Occipital lobe (tissue), 2 donors: Measurements from ENCODE around the gene HCRT. TPM values are rescaled to one million over a fixed set of nuclear protein-coding genes. Genes with fewer than 3 reads are reported as not detected.
"Not testable (repeated sequence)": the region's sequence is repeated elsewhere in the genome, so short reads cannot be mapped to it uniquely, and the experiment has no call there.

Experiments used
- DNase-seq: peaks from one replicate; lab custom pipeline; 2025; lab: John Stamatoyannopoulos, UW
- total RNA-seq: library from RNA; depleted of rRNA; stranded (reverse); fragments of >200 nt; gene quantifications from one replicate; pipeline ENCODE4 v1.2.3, GENCODE V29; 2014

The HCRT gene, protein sequence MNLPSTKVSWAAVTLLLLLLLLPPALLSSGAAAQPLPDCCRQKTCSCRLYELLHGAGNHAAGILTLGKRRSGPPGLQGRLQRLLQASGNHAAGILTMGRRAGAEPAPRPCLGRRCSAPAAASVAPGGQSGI
- total RNA-seq = not detected

DNA sequence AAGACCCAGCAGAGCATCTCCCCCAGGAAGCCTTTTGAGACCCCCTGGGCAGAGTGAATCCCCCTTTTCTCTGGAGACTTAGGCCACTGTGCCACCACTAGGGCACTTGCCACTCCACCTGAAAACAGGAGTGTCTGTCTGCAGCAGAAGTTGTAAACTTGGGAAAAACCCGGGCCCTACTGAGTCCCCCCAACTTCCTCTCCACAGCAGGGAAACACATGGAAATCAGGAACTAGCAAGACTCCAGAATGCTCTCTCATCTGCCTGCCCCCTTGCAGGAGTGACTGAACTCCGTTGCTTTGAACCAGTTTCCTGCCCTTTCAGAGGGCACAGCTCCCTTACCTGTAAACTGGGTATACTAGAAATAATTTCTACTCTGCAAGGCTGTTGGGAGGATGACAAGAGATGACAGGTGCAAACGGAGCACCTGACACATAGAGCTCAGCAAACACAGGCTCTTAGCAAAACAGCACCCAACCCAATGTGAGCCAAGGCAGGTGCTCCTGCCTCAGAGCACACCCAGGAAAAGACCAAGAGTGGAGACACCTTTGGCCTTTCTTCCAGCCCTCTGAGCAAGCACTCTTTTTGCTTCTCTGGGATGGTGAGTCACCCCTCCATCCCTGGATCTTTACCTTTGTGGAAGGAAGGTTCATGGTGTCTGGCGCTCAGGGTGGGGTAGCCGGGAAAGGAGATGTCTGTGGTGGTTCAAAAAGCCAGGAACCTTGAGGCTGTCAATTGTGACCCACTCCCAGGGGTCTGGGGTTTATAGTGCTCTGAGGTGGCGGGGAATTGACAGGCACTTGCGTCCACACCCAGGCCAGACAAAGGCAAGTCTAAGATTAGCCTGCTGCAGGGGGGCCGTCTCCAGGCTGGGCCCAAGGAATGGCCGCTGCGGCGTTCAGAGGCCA lies at the start of gene HCRT:
Gene HCRT, minus strand, starts transcription at position 740 of the 908 bp plus-strand sequence. Its CDS starts 87 bp downstream, at position 653.
- no peak for DNase-seq

- no peak for DNase-seq
Measured at GRCh38 chr17:42233994-42234393, 48.7 kb upstream of the HCRT start.

GRCh38 chr17:42233156-42233555 lies 47.9 kb upstream of the HCRT start:
- no peak for DNase-seq

DNA sequence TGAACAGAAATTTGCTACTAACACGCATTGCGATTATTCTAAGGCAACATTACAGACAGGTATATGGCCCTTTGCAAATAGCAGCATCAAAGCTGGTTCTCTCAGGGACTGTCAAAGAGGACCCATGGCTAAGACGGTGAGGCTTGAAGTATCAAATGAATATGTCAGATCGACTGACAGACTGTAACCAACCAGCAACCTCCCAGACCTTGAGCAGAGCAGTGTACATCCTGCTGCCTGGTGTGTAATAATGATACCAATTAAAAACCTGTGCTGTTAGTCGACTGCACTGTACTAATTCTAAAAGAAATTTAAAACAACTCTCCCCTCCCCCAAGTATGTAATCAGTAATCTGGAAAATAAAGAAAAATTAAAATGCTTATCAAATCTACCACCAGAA lies 45.0 kb upstream of the HCRT start:
- DNase-seq = no peak

- no peak for DNase-seq
Measured at GRCh38 chr17:42227849-42228700, 42.8 kb upstream of the HCRT start.

- no peak for DNase-seq
Measured at GRCh38 chr17:42225646-42226045, 40.4 kb upstream of the HCRT start.

DNA sequence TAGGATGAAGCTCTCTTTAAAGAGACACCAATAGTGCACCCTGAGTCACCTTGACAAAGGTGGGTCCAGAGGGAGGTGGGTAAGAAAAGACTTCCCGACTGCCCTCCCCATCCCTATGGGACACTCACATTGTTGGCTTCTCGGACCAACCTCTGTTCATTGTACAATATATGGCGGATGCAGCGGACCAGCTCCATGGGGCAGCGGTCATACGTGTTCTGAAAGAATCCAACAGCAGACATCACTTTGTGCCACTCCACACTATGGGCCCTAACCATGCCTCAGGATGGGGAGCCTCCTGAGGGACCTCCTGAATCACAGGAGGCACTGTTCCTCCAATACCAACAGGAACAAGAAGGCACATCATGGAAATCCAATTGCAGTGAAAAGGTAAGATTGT lies 39.4 kb upstream of the HCRT start:
- DNase-seq = no peak

- no peak for DNase-seq
Measured at GRCh38 chr17:42221886-42222745, 36.9 kb upstream of the HCRT start.

DNA sequence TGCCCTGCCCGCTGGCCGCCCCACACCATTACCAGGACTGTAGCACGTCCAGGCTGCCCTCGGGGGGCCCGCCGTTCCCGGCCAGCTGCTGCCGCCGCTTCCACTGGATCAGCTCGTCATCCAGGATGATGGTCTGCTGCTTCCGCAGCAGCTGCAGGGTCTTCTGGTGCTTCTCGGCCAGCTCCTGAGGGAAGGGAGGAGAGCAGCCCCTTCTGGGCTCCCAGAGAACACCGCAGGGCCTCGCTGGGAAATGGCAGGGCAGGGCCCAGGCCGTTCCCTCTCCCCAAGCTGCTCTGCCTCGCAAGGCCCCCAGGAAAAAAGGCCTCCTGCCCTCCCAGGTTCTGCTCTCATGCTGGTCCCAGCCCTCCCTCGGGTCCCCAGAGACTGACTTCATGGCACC lies 34.0 kb upstream of the HCRT start:
- not testable (repeated sequence) for DNase-seq

- DNase-seq = no peak
Measured at GRCh38 chr17:42214156-42214555, 28.9 kb upstream of the HCRT start.

GRCh38 chr17:42212382-42212781 lies 27.1 kb upstream of the HCRT start:
- no peak for DNase-seq

DNA sequence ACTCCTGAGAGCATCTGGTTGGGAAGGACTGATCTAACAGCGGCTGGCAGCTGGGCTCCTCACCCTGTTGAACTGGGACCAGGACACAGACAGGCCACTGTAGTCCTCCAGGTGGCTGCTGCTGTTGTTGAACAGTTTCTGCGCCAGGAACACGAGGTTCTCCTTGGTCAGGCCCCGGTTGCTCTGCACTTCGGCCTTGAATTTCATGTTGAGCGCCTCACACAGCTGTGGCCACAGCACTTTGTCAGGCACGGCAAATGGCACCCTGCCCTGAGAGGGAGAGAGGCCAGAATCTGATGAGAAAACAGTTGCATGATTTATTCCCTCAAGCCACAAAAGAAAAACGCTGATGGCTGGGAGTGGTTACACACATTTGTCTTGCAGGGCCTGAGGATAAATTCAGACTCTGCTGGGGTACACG lies 26.7 kb upstream of the HCRT start:
- peak; percentile 55 for DNase-seq

DNA sequence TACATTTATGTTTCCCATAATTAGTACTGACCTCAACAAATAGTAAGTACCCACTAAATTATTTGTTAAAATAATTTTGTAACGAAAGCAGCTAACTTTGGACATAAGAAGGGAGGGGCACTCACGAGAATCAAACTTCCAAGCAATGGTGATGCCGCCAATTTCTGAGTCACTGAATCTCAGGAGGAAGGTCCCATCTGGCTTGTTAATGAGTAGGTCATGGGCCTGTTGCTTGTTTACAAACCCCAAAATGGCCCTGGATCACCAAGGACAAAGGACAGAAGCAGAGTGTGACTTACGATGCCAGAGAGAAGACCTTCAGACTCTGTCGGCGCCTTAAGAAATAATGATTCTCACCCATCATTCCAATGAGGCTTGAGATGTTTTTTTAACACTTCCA lies 24.8 kb upstream of the HCRT start:
- DNase-seq = no peak

DNA sequence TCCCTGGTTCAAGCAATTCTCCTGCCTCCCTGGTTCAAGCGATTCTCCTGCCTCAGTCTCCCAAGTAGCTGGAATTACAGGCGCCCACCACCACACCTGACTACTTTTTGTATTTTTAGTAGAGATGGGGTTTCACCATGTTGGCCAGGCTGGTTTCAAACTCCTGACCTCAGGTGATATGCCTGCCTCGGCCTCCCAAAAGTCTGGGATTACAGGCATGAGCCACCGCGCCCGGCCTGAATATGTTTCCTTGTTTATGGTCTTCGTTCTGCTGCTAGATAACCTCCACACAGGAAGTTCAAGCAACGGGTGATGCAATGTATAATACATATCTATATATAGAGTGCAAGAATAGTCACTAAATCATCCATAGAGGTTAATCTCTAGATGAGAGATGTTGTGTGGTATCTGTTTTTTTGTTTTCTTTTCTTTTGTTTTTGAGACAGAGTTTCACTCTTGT lies 20.9 kb upstream of the HCRT start:
- DNase-seq = not testable (repeated sequence)

DNA sequence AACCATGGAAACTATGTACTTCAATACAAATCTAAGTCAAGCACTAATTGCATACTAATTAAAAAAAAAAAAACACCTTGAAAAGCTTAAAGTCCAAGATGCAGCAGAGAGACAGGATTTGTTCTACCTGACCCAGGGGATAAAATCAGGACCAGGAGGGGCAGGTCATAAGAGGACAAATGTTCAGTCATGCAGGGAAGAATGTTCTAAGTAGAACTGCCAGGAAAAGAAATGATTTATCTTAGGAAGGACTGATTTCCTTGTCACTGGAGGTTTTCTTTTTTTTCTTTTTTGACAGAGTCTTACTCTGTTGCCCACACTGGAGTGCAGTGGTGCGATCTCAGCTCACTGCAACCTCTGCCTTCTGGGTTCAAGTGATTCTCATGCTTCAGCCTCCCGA lies 18.1 kb upstream of the HCRT start:
- no peak for DNase-seq

DNA sequence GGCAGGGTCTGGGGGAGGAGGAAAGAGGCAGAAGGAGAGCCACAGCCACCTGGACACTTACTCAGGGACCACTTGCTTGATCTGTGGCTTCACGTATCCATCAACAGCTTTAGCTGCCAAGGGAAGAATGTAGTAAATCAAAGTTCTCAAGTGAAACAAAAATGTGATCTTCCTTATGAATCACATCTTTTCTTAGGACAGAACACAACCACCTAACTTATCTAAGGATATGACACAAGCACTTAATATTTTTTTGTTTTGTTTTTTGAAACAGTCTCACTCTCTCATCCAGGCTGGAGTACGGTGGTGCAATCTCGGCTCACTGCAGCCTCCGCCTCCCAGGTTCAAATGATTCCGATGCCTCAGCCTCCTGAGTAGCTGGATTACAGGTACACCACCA lies 17.4 kb upstream of the HCRT start:
- DNase-seq = no peak

GRCh38 chr17:42202159-42202558 lies 16.9 kb upstream of the HCRT start:
- DNase-seq = no peak

DNA sequence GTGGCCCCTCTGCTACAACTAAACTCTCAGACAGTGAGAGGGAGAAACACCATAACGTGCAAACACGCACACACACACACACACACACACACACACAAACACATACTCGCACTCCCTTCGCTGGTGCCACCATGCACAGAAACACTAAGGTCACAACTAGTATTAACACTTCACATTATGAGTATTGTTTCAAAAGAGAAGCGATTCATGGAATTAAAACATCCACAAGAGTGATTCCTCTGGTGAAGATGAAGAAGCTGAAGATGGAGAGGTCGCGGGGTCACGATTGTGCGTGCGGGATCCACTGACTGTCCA lies 16.2 kb upstream of the HCRT start:
- DNase-seq = no peak

DNA sequence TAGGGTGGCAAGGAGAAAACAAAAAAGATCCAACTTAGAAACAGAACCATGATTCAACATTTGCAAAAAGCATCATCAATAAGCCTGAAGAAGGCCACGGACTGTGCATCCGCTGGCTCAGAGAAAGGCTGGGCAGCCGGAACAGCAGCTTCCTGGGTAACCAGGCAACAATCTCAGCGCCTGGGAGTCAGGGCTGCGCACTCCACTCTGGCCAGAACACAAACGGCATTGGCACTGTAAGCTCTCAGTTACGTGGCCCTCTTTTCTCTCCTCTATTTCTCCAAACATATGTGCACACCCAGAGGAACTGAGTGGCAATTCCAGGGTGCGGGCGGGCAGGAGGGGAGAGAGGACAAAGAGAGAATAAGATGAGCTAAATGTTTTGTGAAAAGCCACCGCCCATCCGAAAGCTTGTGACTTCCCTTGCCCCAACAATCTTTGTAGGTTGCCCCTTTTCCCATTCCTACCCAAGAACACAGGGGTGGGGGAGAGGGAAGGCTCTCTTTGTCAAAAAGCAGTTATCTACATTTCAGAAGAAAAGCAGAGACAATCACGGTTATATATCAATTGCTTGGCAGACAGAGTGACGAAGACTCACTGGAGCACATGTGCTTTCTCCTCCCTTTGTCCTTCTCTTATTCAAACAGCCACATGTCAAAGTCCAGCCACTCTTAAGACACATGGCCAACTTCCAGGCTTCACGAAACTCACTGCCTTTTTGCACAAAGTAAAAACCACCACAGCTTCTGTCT lies 15.6 kb upstream of the HCRT start:
- peak; percentile 39 for DNase-seq

DNA sequence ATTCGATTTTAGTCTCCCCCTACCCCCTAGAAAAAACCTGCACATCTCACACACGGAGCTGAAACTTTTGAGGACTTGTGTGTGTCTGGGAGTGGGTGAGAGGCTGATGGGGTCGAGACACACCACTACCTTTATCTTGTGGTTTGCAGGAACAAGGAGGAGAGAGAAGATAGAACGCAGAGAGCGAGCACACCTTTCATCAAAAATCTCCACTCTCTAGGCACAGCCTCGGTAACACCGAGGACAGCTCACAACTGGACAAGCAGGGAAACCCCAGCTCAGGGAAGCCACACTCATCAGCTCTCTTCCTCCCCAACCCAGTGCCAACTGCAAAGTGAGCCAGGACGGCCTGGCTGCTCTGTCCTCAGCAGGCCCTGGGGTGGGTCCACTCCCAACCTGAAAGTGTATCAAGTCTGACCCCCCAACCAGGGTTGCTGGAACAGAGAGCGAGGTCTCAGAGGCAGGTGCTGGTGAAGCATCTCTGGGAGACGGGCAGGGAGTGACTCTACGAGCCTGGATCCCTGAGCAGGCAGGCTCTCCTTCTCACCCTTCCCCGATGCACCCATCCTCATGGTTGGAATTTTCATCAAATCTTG lies 14.3 kb upstream of the HCRT start:
- DNase-seq = no peak
